MM.1S (cell line): ENCODE data around the gene KLHL25.

Experiments used
- CTCF ChIP-seq: fragments of 300-600 bp; sonication (generic); IDR thresholded peaks from 2 replicates; pipeline ENCODE4 v1.5.1; 2016; ENCODE audit warnings: antibody characterized with exemption, low read length, mixed read lengths
- EZH2 ChIP-seq: fragments of 300-600 bp; sonication (generic); optimal IDR thresholded peaks from 2 replicates; pipeline ENCODE3; 2017; ENCODE audit warnings: low read depth, mild to moderate bottlenecking, antibody characterized with exemption, low read length, mixed read lengths
- EZH2phosphoT487 ChIP-seq: fragments of 300-600 bp; sonication (generic); IDR thresholded peaks from 2 replicates; pipeline ENCODE4 v1.6.1; 2018; ENCODE audit warnings: antibody characterized with exemption, low read length

GRCh38 chr15:85792912-85793590 is 1.7 kb downstream of the KLHL25 start:
- TF ChIP-seq CTCF (no peak), EZH2 (no peak), EZH2phosphoT487 (no peak)
